ENCODE results near the gene ADCY9. TPM values are rescaled to one million over a fixed set of nuclear protein-coding genes. Genes with fewer than 3 reads are reported as not detected.

Gene ADCY9
- total RNA-seq, 1 donor from 2014 or later = 43.2 TPM

- ATAC-seq = no peak
- intact Hi-C loops (cut with DNase I) = no loop called here
- Histone ChIP-seq H3K4me3 (no peak overlapping the region), H3K27me3 (ENCODE audit: low read depth) (no peaks in the 10 kb centered on the region), H3K36me3 (peaks cover 21% of the 10 kb centered on the region), H3K27ac (no peak overlapping the region), H3K9me3 (no peaks in the 10 kb centered on the region), H3K4me1 (no peaks in the 10 kb centered on the region)
- TF ChIP-seq CTCF (IDR thresholded peaks at IDR 0.05) = no peak
- DNase-seq = peak; percentile 31
Observed at GRCh38 chr16:3993052-3993785, 123.0 kb downstream of the ADCY9 start.

DNA sequence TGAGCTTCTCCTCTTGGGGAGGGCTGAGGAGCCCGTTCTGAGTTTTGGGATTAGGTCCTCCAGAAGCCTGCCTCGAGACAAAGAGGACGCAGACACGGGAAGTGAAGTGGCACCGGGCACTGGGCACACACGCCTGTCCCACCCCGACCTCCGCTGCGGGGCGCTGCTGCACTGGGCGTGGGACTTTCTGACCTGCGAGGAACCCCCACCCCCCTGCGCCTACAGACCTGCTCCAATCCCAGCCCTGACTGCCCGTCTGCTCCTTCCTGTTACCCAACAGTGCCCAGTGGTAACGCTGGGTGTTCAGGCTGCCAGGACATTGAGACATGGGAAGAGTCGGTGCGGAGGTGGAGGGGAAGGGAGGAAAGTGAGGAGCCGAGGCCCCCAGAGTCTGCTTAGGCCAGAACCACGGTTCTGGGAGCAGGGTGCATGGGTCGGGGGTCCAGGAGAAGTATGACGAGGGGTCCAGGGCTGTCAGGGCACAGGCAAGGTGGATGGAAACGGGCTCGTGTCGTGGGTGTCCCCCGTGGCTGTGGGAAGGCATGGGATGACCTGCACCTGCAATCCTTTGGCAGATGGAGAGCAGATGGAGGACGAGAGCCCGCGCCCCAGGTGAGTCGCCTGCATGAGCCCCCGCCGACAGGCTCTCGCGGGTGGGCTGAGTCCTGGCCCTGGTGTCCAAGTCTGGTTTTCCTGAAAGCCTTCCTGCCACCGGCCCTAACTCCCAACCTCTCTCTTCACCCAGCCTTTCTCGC lies 123.8 kb downstream of the ADCY9 start:
- TF ChIP-seq CTCF (IDR thresholded peaks at IDR 0.05) = no peak
- no peaks in the 10 kb centered on the region for H3K4me1 ChIP-seq
- intact Hi-C loops (cut with DNase I) = no loop called here
- no peaks in the 10 kb centered on the region for H3K9me3 ChIP-seq
- H3K27ac ChIP-seq = no peak overlapping the region
- ATAC-seq = no peak
- no peaks in the 10 kb centered on the region for H3K27me3 ChIP-seq (ENCODE audit: low read depth)
- H3K4me3 ChIP-seq = no peak overlapping the region
- peak; percentile 32 for DNase-seq
- peaks cover 27% of the 10 kb centered on the region for H3K36me3 ChIP-seq

GRCh38 chr16:3988824-3989223 lies 127.4 kb downstream of the ADCY9 start:
- ATAC-seq = no peak
- no peaks in the 10 kb centered on the region for H3K27me3 ChIP-seq (ENCODE audit: low read depth)

DNA sequence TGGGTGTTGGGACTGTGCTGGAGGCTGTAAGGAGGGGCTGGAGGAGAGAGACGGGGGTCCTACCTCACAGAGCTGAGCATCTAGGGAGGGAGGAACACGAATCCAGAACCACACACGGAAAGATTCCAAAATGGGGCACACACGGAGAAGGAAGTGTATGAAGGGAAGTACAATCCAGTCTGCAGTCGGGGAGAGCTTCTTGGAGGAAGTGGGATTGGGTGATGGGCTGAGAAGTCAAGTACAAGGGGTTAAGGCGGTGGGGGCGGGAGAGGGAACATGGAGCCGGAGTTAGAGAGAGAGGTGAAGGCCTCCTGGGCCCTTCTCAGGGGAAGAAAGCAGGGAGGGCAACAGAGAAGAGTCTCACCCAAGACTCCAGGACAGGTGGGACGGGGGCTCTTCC lies 128.2 kb downstream of the ADCY9 start:
- Histone ChIP-seq H3K4me3 (no peak overlapping the region), H3K9me3 (no peaks in the 10 kb centered on the region), H3K27me3 (ENCODE audit: low read depth) (no peaks in the 10 kb centered on the region), H3K27ac (no peak overlapping the region), H3K4me1 (no peaks in the 10 kb centered on the region), H3K36me3 (peaks cover 30% of the 10 kb centered on the region)
- intact Hi-C loops (cut with DNase I) = no loop called here
- DNase-seq (no peak), ATAC-seq (no peak)
- no peak for TF ChIP-seq CTCF (IDR thresholded peaks at IDR 0.05)

More at GRCh38 chr16:3988824-3989223, 127.4 kb downstream of the ADCY9 start:
- Histone ChIP-seq H3K36me3 (peaks cover 36% of the 10 kb centered on the region), H3K9me3 (no peaks in the 10 kb centered on the region), H3K4me1 (no peaks in the 10 kb centered on the region), H3K4me3 (no peak overlapping the region), H3K27ac (no peak overlapping the region)
- intact Hi-C loops (cut with DNase I) = no loop called here
- no peak for DNase-seq
- TF ChIP-seq CTCF (IDR thresholded peaks at IDR 0.05) = no peak

DNA sequence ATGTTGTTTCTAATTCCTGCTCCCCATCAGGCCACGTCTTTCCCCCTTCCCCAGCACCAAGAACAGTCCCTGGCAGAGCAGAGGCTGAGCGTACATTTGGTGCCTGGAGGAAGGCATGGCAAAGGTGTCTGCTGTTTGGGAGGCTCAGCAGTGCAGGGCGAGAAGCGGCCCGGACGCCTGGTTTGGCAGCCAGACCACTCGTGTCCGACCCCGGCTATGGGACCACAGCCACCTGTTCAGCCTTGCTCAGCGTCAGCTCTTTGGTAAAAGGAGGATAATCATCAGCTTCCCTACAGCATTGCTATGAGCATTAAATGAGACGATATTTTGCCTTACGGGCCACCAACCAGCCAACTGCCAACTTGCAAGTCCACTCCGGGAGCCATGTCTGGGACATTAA lies 129.0 kb downstream of the ADCY9 start:
- no peak for TF ChIP-seq CTCF (IDR thresholded peaks at IDR 0.05)
- Histone ChIP-seq H3K4me1 (no peaks in the 10 kb centered on the region), H3K27me3 (ENCODE audit: low read depth) (no peaks in the 10 kb centered on the region), H3K4me3 (no peak overlapping the region), H3K36me3 (peaks cover 29% of the 10 kb centered on the region), H3K9me3 (no peaks in the 10 kb centered on the region), H3K27ac (no peak overlapping the region)
- intact Hi-C loops (cut with DNase I) = no loop called here
- DNase-seq = no peak
- no peak for ATAC-seq
